Omental fat pad (tissue), 4 donors: ENCODE results near the gene ZNF117. TPM values are rescaled to one million over a fixed set of nuclear protein-coding genes. Genes with fewer than 3 reads are reported as not detected.

Source experiments
- ATAC-seq: fragments of 150-250 bp; one replicate; pipeline ENCODE4 v1.9.1; 2016; ENCODE audit warnings: mild to moderate bottlenecking, moderate library complexity; ENCODE audit not compliant: low FRiP score
- DNase-seq: peaks from one replicate; pipeline ENCODE4 v3.0.0-alpha.2; 2019; ENCODE audit warnings: low spot score
- CTCF ChIP-seq, 3 donors: fragments of 450-650 bp; IDR thresholded peaks; one replicate each; pipeline ENCODE4 v1.5.1; 2016 to 2017; ENCODE audit warnings: antibody characterized with exemption in 3 of 3, mild to moderate bottlenecking in 3 of 3, moderate library complexity in 2 of 3
- total RNA-seq, 4 donors: library from RNA; depleted of rRNA; stranded (reverse); fragments of >200 nt; gene quantifications; one replicate each; pipeline ENCODE4 v1.1.0, GENCODE V29; 2016

Gene ZNF117
- total RNA-seq, 4 donors from 2014 or later, result 16.3 to 47.3 (median 29.0) TPM

- DNase-seq (peak; percentile 80), ATAC-seq (peak; percentile 100)
- TF ChIP-seq CTCF (IDR thresholded peaks at IDR 0.05), result no peak
Observed at GRCh38 chr7:65006094-65006992, 15.5 kb upstream of the ZNF117 start, which contains the start of gene ERV3-1. Gene ERV3-1 (minus strand): TSS chr7:65006687. CDS start chr7:64993026, 13,661 bp downstream.

GRCh38 chr7:65004575-65004974, 13.7 kb upstream of the ZNF117 start:
- no peak for DNase-seq
- ATAC-seq, result no peak
- no peak for TF ChIP-seq CTCF (IDR thresholded peaks at IDR 0.05)

GRCh38 chr7:65002972-65003585, 12.2 kb upstream of the ZNF117 start:
- no peak for TF ChIP-seq CTCF (IDR thresholded peaks at IDR 0.05)
- DNase-seq (no peak), ATAC-seq (no peak)

- no peak for TF ChIP-seq CTCF (IDR thresholded peaks at IDR 0.05)
- no peak for DNase-seq
- no peak for ATAC-seq
Observed at GRCh38 chr7:65001291-65001814, 10.5 kb upstream of the ZNF117 start.

GRCh38 chr7:64999165-65000004, 8.5 kb upstream of the ZNF117 start:
- ATAC-seq (no peak), DNase-seq (no peak)
- TF ChIP-seq CTCF (IDR thresholded peaks at IDR 0.05), result no peak

GRCh38 chr7:64998865-64999164, 8.0 kb upstream of the ZNF117 start:
- DNase-seq (no peak), ATAC-seq (no peak)
- no peak for TF ChIP-seq CTCF (IDR thresholded peaks at IDR 0.05)
